Fibroblast of lung (primary cell): ENCODE results near the gene DAND5. TPM values are rescaled to one million over a fixed set of nuclear protein-coding genes. Genes with fewer than 3 reads are reported as not detected.

Source experiments
- DNase-seq, 2 donors: peaks; one replicate each; pipeline versions ENCODE4 v3.0.0 to v3.0.0-alpha.2; 2010; ENCODE audit warnings: low read depth in 2 of 2
- H2AFZ ChIP-seq: 2 replicates; pipeline ENCODE4 v1.5.1; 2012; ENCODE audit warnings: low read length, control low read depth, inconsistent platforms
- H3K27ac ChIP-seq: 2 replicates; pipeline ENCODE4 v1.5.1; 2011; ENCODE audit warnings: low read length, control low read depth; ENCODE audit not compliant: insufficient read depth
- H3K27me3 ChIP-seq: 2 replicates; pipeline ENCODE4 v1.5.1; 2011; ENCODE audit warnings: mild to moderate bottlenecking, low read length; ENCODE audit not compliant: control insufficient read depth, insufficient read depth
- H3K36me3 ChIP-seq: 2 replicates; pipeline ENCODE4 v1.5.1; 2011; ENCODE audit warnings: low read length; ENCODE audit not compliant: control insufficient read depth, insufficient read depth
- H3K4me1 ChIP-seq: 2 replicates; pipeline ENCODE4 v1.5.1; 2011; ENCODE audit warnings: low read length; ENCODE audit not compliant: control insufficient read depth, insufficient read depth; ENCODE audit errors: extremely low read depth
- H3K4me2 ChIP-seq: 2 replicates; pipeline ENCODE4 v1.5.1; 2011; ENCODE audit warnings: low read length, control low read depth; ENCODE audit not compliant: insufficient read depth; ENCODE audit errors: extremely low read depth
- H3K4me3 ChIP-seq, 4 experiments: fragments of 200-600 bp in 1 of 4; sonication (generic) in 1 of 4; replicated peaks in 1 of 4; 2 replicates each; pipeline ENCODE4 v1.5.1; 2011 to 2016; ENCODE audit warnings: low read length in 4 of 4, low read depth in 3 of 4, mild to moderate bottlenecking in 3 of 4, control low read depth in 2 of 4, inconsistent platforms in 1 of 4, mixed read lengths in 1 of 4; ENCODE audit not compliant: insufficient read depth in 1 of 4; ENCODE audit errors: control extremely low read depth in 1 of 4
- H3K79me2 ChIP-seq: 2 replicates; pipeline ENCODE4 v1.5.1; 2012; ENCODE audit warnings: mild to moderate bottlenecking, low read length, inconsistent platforms; ENCODE audit not compliant: control insufficient read depth, insufficient read depth
- H3K9ac ChIP-seq: 2 replicates; pipeline ENCODE4 v1.5.1; 2011; ENCODE audit warnings: mild to moderate bottlenecking, low read length, control low read depth; ENCODE audit not compliant: insufficient read depth
- H3K9me3 ChIP-seq: 2 replicates; pipeline ENCODE4 v1.5.1; 2012; ENCODE audit warnings: low read depth, low read length; ENCODE audit not compliant: control insufficient read depth, insufficient read depth
- H4K20me1 ChIP-seq: 2 replicates; pipeline ENCODE4 v1.5.1; 2011; ENCODE audit warnings: low read length; ENCODE audit not compliant: control insufficient read depth, insufficient read depth; ENCODE audit errors: extremely low read depth
- CTCF ChIP-seq, 2 donors: IDR thresholded peaks in 1 of 2; conservative IDR thresholded peaks in 1 of 2; 1 replicate in 1 of 2; 2 replicates in 1 of 2; pipeline ENCODE4 v1.5.1; 2011 to 2012; ENCODE audit warnings: low read length in 2 of 2, control low read depth in 1 of 2, inconsistent platforms in 1 of 2, low read depth in 1 of 2, mild to moderate bottlenecking in 1 of 2
- EZH2 ChIP-seq: IDR thresholded peaks from 2 replicates; pipeline ENCODE4 v1.5.1; 2012; ENCODE audit warnings: low read length, control low read depth, mild to moderate bottlenecking; ENCODE audit errors: missing control alignments
- polyA plus RNA-seq, 2 donors: library from polyadenylated mRNA; depleted of rRNA in 1 of 2; stranded (reverse) in 1 of 2; unstranded in 1 of 2; fragments of >200 nt; gene quantifications; 2 replicates each; pipeline ENCODE4 v1.2.1, GENCODE V29; 2011 to 2012; ENCODE audit warnings: missing spikeins in 1 of 2
- total RNA-seq: library from RNA; depleted of rRNA; stranded (reverse); fragments of >200 nt; gene quantifications from 2 replicates; pipeline ENCODE4 v1.2.1, GENCODE V29; 2014

DAND5 gene
- total and polyA plus RNA-seq, 2 donors (not counting 1 experiment from before 2014, with no cell fraction given), result 0.03 TPM; not detected in 1

GRCh38 chr19:12994701-12995595 lies 25.6 kb downstream of the DAND5 start, which contains the start of gene NFIX:
TSS of gene NFIX (plus strand) at chr19:12995475. CDS start at chr19:12995838, 363 bp downstream.
- Histone ChIP-seq H3K27ac (peak within 1 kb of the TSS; percentile 90), H3K4me1 (peaks cover 3% of the 10 kb centered on the region), H4K20me1 (no peaks in the 10 kb centered on the region), H3K4me2 (peak within 1 kb of the TSS; percentile 96), H2AFZ (peak within 1 kb of the TSS; percentile 85), H3K4me3 (peak within 1 kb of the TSS; percentile 53 to 95 (median 76)), H3K9ac (peak within 1 kb of the TSS; percentile 89), H3K9me3 (no peaks in the 10 kb centered on the region), H3K27me3 (no peaks in the 10 kb centered on the region), H3K79me2 (peaks cover 41% of the 10 kb centered on the region), H3K36me3 (peaks cover 10% of the 10 kb centered on the region)
- TF ChIP-seq CTCF (conservative IDR thresholded peaks at IDR 0.05 in 1 of 2, IDR thresholded peaks at IDR 0.05 in 1 of 2; ENCODE audit: low read depth in 1 of 2, low read length in 2 of 2) (no peak), EZH2 (no peak)
- DNase-seq, result peak; percentile 59 to 60

GRCh38 chr19:12995596-12996405 lies 26.4 kb downstream of the DAND5 start:
- H3K9me3 ChIP-seq, result no peaks in the 10 kb centered on the region
- peak overlapping the region; percentile 53 to 95 (median 76) for H3K4me3 ChIP-seq
- peak in 1 of 2 donors; percentile 36 for DNase-seq
- H3K79me2 ChIP-seq, result peaks cover 50% of the 10 kb centered on the region
- no peaks in the 10 kb centered on the region for H4K20me1 ChIP-seq
- H3K27me3 ChIP-seq, result no peaks in the 10 kb centered on the region
- H3K4me1 ChIP-seq, result peaks cover 5% of the 10 kb centered on the region
- H3K27ac ChIP-seq, result peak overlapping the region; percentile 90
- H3K9ac ChIP-seq, result peak overlapping the region; percentile 89
- peak overlapping the region; percentile 8 for H3K4me2 ChIP-seq
- no peak overlapping the region for H2AFZ ChIP-seq
- H3K36me3 ChIP-seq, result peaks cover 10% of the 10 kb centered on the region
- TF ChIP-seq EZH2 (no peak), CTCF (conservative IDR thresholded peaks at IDR 0.05 in 1 of 2, IDR thresholded peaks at IDR 0.05 in 1 of 2; ENCODE audit: low read depth in 1 of 2, low read length in 2 of 2) (no peak)
